ENCODE results near the gene EEF2KMT. TPM values are rescaled to one million over a fixed set of nuclear protein-coding genes. Genes with fewer than 3 reads are reported as not detected.

The EEF2KMT gene
- total RNA-seq, 1 experiment from 2014 or later = 17.4 TPM

Other genes starting within 250 kb of the EEF2KMT start
- 0.11 TPM in 1 of 2 replicates, not detected in the other for gene PPL, start 160.6 kb downstream of the EEF2KMT start, total RNA-seq (2014; rRNA removed; shearing (Covaris generic))
- not detected in 2 replicates for gene SEC14L5, start 139.5 kb downstream of the EEF2KMT start, total RNA-seq (2014; rRNA removed; shearing (Covaris generic))
- 12.1 and 31.5 TPM in 2 replicates for gene NAGPA, start 63.9 kb downstream of the EEF2KMT start, total RNA-seq (2014; rRNA removed; shearing (Covaris generic))
- gene C16orf89, start 31.8 kb downstream of the EEF2KMT start, total RNA-seq (2014; rRNA removed; shearing (Covaris generic)) = not detected in 2 replicates
- 22.2 and 38.5 TPM in 2 replicates for gene ALG1, start 26.0 kb downstream of the EEF2KMT start, total RNA-seq (2014; rRNA removed; shearing (Covaris generic))